ENCODE measurements around the gene NFKB1.

The NFKB1 gene

DNA sequence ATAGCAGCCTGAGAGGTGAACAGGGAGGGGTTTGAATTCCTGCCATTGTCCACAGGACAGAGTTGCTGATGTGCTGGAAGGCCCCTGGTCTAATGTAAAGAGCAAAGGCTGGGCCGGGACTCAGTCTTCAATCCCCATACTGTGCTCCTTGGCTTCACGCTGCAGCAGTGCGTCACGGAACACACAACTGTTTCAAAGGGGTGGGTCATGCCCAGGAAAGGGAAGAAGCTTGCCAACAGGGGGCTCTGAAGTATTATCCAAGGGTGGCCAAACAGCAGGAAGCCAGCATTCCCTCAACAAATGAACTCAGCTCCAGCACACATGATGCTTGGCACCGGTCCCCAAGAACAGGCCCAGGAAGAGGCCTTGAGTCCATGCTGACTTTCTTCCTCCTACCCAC is 122.5 kb downstream of the NFKB1 start:
- no peak for DNase-seq (ENCODE audit: low read depth in 1 of 2, low spot score in 1 of 2)
- Histone ChIP-seq H3K27me3 (ENCODE audit: insufficient read depth, poor library complexity, severe bottlenecking) (no peaks in the 10 kb centered on the region), H3K4me3 (replicated peaks; ENCODE audit: insufficient read depth, low read length) (no peak overlapping the region), H3K27ac (replicated peaks) (no peak overlapping the region)
- TF ChIP-seq SPI1 (IDR thresholded peaks at IDR 0.05; ENCODE audit: borderline replicate concordance, low read depth) = no peak
- TF ChIP-seq GABPA (IDR thresholded peaks at IDR 0.05; ENCODE audit: low read depth) = no peak

GRCh38 chr4:102624505-102624904 is 123.3 kb downstream of the NFKB1 start:
- TF ChIP-seq, protein P1, sequence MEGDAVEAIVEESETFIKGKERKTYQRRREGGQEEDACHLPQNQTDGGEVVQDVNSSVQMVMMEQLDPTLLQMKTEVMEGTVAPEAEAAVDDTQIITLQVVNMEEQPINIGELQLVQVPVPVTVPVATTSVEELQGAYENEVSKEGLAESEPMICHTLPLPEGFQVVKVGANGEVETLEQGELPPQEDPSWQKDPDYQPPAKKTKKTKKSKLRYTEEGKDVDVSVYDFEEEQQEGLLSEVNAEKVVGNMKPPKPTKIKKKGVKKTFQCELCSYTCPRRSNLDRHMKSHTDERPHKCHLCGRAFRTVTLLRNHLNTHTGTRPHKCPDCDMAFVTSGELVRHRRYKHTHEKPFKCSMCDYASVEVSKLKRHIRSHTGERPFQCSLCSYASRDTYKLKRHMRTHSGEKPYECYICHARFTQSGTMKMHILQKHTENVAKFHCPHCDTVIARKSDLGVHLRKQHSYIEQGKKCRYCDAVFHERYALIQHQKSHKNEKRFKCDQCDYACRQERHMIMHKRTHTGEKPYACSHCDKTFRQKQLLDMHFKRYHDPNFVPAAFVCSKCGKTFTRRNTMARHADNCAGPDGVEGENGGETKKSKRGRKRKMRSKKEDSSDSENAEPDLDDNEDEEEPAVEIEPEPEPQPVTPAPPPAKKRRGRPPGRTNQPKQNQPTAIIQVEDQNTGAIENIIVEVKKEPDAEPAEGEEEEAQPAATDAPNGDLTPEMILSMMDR (IDR thresholded peaks at IDR 0.05; ENCODE audit: insufficient read depth, low read length) = no peak
- TF ChIP-seq POLR2AphosphoS5 (IDR thresholded peaks at IDR 0.05; ENCODE audit: low read depth) (no peak), SPI1 (IDR thresholded peaks at IDR 0.05; ENCODE audit: borderline replicate concordance, low read depth) (no peak), GABPA (IDR thresholded peaks at IDR 0.05; ENCODE audit: low read depth) (no peak), REST (IDR thresholded peaks at IDR 0.05; ENCODE audit: insufficient replicate concordance, low read depth) (no peak)
- H3K27ac ChIP-seq (replicated peaks) = no peak overlapping the region

GRCh38 chr4:102625232-102625930 is 124.2 kb downstream of the NFKB1 start:
- Histone ChIP-seq H3K27me3 (ENCODE audit: insufficient read depth, poor library complexity, severe bottlenecking) (no peaks in the 10 kb centered on the region), H3K27ac (replicated peaks) (no peak overlapping the region), H3K4me3 (replicated peaks; ENCODE audit: insufficient read depth, low read length) (no peak overlapping the region)
- TF ChIP-seq, protein P1 (IDR thresholded peaks at IDR 0.05; ENCODE audit: insufficient read depth, low read length) = peak; percentile 4
- TF ChIP-seq REST (IDR thresholded peaks at IDR 0.05; ENCODE audit: insufficient replicate concordance, low read depth) = no peak
- DNase-seq (ENCODE audit: low read depth in 1 of 2, low spot score in 1 of 2) = peak; percentile 17 to 77

More at GRCh38 chr4:102624505-102624904, 123.3 kb downstream of the NFKB1 start:
- no peaks in the 10 kb centered on the region for H3K27me3 ChIP-seq (ENCODE audit: insufficient read depth, poor library complexity, severe bottlenecking)
- DNase-seq (ENCODE audit: low read depth in 1 of 2, low spot score in 1 of 2) = no peak
- no peak overlapping the region for H3K4me3 ChIP-seq (replicated peaks; ENCODE audit: insufficient read depth, low read length)

DNA sequence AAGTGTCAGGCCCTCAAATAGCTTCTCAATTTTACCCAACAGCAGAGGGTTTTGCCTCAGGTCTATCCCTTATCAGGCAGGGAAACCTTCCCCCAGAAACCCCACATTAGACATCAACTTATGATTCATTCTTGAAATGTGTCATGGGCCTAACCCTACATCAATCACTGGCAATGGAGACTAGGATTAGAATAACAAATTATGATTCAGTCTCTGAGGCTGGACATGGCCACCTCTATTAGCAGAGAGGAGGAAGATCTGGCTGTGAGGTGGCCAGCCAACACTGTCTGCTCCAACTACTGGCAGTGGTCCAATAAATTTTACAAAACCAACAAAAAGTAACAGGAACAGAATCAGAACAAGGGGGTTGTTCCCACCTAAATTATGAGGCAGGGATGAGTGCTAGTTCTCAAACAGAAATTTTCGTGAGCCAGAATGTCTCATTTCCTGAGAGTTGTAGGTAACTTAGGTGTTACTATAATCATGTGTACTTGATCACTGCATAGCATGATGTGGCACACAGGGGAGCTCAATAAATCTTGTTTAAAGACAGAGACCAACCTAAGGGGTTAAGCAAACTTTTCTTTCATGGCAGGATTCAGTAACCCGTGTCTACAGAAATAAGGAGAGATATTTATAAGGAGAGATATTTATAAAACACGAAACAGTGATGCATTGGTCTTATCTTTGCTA is 126.8 kb downstream of the NFKB1 start:
- no peak for TF ChIP-seq GABPA (IDR thresholded peaks at IDR 0.05; ENCODE audit: low read depth)
- TF ChIP-seq REST (IDR thresholded peaks at IDR 0.05; ENCODE audit: insufficient replicate concordance, low read depth) = no peak
- no peak for TF ChIP-seq POLR2AphosphoS5 (IDR thresholded peaks at IDR 0.05; ENCODE audit: low read depth)
- TF ChIP-seq SPI1 (IDR thresholded peaks at IDR 0.05; ENCODE audit: borderline replicate concordance, low read depth) = no peak
- TF ChIP-seq, protein P1 (IDR thresholded peaks at IDR 0.05; ENCODE audit: insufficient read depth, low read length) = no peak
- no peak overlapping the region for H3K4me3 ChIP-seq (replicated peaks; ENCODE audit: insufficient read depth, low read length)
- no peaks in the 10 kb centered on the region for H3K27me3 ChIP-seq (ENCODE audit: insufficient read depth, poor library complexity, severe bottlenecking)
- no peak for DNase-seq (ENCODE audit: low read depth in 1 of 2, low spot score in 1 of 2)
- H3K27ac ChIP-seq (replicated peaks) = no peak overlapping the region
